Lower leg skin (tissue), 4 donors: ENCODE results near the gene MACF1. TPM values are rescaled to one million over a fixed set of nuclear protein-coding genes. Genes with fewer than 3 reads are reported as not detected.

Experiments used
- DNase-seq, 2 donors: peaks; one replicate each; pipeline ENCODE4 v3.0.0-alpha.2; 2019; ENCODE audit warnings: low spot score in 2 of 2
- H3K4me3 ChIP-seq: fragments of 200-600 bp; sonication (generic); 2 replicates; pipeline ENCODE4 v1.5.1; 2017; ENCODE audit warnings: mild to moderate bottlenecking, low read depth; ENCODE audit not compliant: poor library complexity, severe bottlenecking
- POLR2A ChIP-seq, 2 donors: fragments of 450-650 bp; IDR thresholded peaks; one replicate each; pipeline ENCODE4 v1.6.1; 2016 to 2017; ENCODE audit warnings: antibody characterized with exemption in 2 of 2, mild to moderate bottlenecking in 1 of 2, moderate library complexity in 1 of 2
- WGBS, 2 donors: methylation state at CpG; one replicate each; pipeline ENCODE4 v1.1.5; 2018; 5-methylcytosine and 5-hydroxymethylcytosine counted together
- intact Hi-C: fragments of 100-400 bp; cut with DNase I; formaldehyde crosslinking; loops from one replicate; pipeline ENCODE4 v1.15.0; 2023; ENCODE audit warnings: low total_unique reads
- total RNA-seq, 4 donors: library from RNA; depleted of rRNA; stranded (reverse); fragments of >200 nt; gene quantifications; one replicate each; pipeline ENCODE4 v1.1.0, GENCODE V29; 2016
- TF ChIP-seq, protein P1 (sequence below), 3 donors: fragments of 450-650 bp; IDR thresholded peaks; one replicate each; pipeline ENCODE4 v1.5.1; 2016; ENCODE audit warnings: antibody characterized with exemption in 3 of 3, mild to moderate bottlenecking in 3 of 3, moderate library complexity in 2 of 3

The MACF1 gene
- total RNA-seq, 4 donors from 2014 or later: 427 to 686 (median 463) TPM

GRCh38 chr1:39243302-39243701, 38.8 kb downstream of the MACF1 start:
- TF ChIP-seq, protein P1, sequence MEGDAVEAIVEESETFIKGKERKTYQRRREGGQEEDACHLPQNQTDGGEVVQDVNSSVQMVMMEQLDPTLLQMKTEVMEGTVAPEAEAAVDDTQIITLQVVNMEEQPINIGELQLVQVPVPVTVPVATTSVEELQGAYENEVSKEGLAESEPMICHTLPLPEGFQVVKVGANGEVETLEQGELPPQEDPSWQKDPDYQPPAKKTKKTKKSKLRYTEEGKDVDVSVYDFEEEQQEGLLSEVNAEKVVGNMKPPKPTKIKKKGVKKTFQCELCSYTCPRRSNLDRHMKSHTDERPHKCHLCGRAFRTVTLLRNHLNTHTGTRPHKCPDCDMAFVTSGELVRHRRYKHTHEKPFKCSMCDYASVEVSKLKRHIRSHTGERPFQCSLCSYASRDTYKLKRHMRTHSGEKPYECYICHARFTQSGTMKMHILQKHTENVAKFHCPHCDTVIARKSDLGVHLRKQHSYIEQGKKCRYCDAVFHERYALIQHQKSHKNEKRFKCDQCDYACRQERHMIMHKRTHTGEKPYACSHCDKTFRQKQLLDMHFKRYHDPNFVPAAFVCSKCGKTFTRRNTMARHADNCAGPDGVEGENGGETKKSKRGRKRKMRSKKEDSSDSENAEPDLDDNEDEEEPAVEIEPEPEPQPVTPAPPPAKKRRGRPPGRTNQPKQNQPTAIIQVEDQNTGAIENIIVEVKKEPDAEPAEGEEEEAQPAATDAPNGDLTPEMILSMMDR (IDR thresholded peaks at IDR 0.05): no peak
- TF ChIP-seq POLR2A (IDR thresholded peaks at IDR 0.05): no peak
- WGBS, 2 donors: 88 to 97% methylated on average over 2 of the region's 2 CpGs
- no peak overlapping the region for H3K4me3 ChIP-seq
- DNase-seq: peak in 1 of 2 donors; percentile 46
- intact Hi-C loops: no loop called here

DNA sequence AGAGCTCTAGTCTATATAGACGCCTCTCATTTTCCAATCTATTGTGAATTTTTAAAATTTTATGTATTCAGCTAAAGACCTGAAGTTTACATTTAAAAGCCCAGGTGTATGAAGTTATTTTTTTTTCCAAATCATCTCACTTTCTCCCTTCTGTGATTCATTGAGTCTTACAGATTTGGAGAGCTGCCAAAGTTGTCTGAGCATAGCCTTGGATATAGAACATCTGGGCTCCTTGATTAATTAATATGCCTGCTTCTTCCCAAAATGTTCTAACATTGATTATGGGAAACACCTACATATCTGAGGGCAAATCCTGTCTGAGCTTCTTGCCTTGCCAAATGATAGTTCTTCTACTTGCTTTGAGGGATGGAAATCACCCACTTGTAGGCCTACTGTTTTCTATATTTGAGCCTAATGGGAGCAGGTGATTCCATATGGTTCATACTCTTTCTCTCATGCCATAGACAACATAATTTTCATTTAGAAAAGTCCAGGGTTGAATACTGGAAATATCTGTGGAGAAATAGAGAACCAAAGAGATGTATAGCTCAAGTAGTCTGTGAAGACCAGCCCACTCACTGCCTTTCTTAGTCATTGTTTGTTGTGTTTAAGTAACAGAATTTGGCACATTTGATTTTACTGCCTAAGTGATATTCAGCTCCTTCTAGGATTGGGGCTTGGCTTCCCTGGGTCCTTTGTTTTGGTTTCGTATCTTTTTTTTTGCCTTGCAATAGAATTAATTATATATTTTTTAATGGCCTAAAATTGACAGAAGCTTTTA, 46.2 kb downstream of the MACF1 start:
- TF ChIP-seq POLR2A (IDR thresholded peaks at IDR 0.05): no peak
- TF ChIP-seq, protein P1 (IDR thresholded peaks at IDR 0.05): no peak
- no peak for DNase-seq
- no peak overlapping the region for H3K4me3 ChIP-seq
- intact Hi-C loops: loop anchor here (10.0 kb wide), 1 partner anchor 56 kb away; no protein-coding TSS in a partner anchor
- WGBS, 2 donors: 91 to 94% methylated on average over 2 of the region's 2 CpGs

- no peak overlapping the region for H3K4me3 ChIP-seq
- TF ChIP-seq, protein P1 (IDR thresholded peaks at IDR 0.05): no peak
- TF ChIP-seq POLR2A (IDR thresholded peaks at IDR 0.05): no peak
- intact Hi-C loops: loop anchor here (10.0 kb wide), 1 partner anchor 60 kb away; no protein-coding TSS in a partner anchor
- WGBS, 2 donors: 17 to 26% methylated on average over 1 of the region's 1 CpG
- DNase-seq: no peak
Observed at GRCh38 chr1:39255222-39255621, 50.7 kb downstream of the MACF1 start.

GRCh38 chr1:39258146-39258924, 53.8 kb downstream of the MACF1 start:
- WGBS, 2 donors: 45 to 47% methylated on average over 7 of the region's 7 CpGs
- peak; percentile 67 to 94 for DNase-seq
- TF ChIP-seq POLR2A (IDR thresholded peaks at IDR 0.05): no peak
- TF ChIP-seq, protein P1 (IDR thresholded peaks at IDR 0.05): peak in 2 of 3 donors; percentile 34 to 67
- intact Hi-C loops: loop anchor here (10.0 kb wide), 1 partner anchor 64 kb away; no protein-coding TSS in a partner anchor
- no peak overlapping the region for H3K4me3 ChIP-seq

GRCh38 chr1:39258925-39259244, 54.4 kb downstream of the MACF1 start:
- H3K4me3 ChIP-seq: no peak overlapping the region
- TF ChIP-seq, protein P1 (IDR thresholded peaks at IDR 0.05): no peak
- TF ChIP-seq POLR2A (IDR thresholded peaks at IDR 0.05): no peak
- DNase-seq: no peak
- intact Hi-C loops: loop anchor here (10.0 kb wide), 1 partner anchor 64 kb away; no protein-coding TSS in a partner anchor
